IPS-18a (cell line): Measurements from ENCODE around the gene PFN3.
"Not testable (repeated sequence)": the region's sequence is repeated elsewhere in the genome, so short reads cannot be mapped to it uniquely, and the experiment has no call there.

Source experiments
- H3K27ac ChIP-seq: one replicate; pipeline ENCODE4 v1.5.1; 2013; ENCODE audit warnings: low read length
- H3K27me3 ChIP-seq: one replicate; pipeline ENCODE4 v1.6.1; 2013; ENCODE audit warnings: mild to moderate bottlenecking, low read length; ENCODE audit not compliant: control insufficient read depth, insufficient read depth
- H3K36me3 ChIP-seq: one replicate; pipeline ENCODE4 v1.6.1; 2013; ENCODE audit warnings: low read depth, low read length; ENCODE audit not compliant: control insufficient read depth
- H3K4me1 ChIP-seq: one replicate; pipeline ENCODE4 v1.6.1; 2013; ENCODE audit warnings: low read depth, low read length; ENCODE audit not compliant: control insufficient read depth
- H3K4me3 ChIP-seq: one replicate; pipeline ENCODE4 v1.5.1; 2013; ENCODE audit warnings: low read length
- H3K9ac ChIP-seq: one replicate; pipeline ENCODE4 v1.6.1; 2013; ENCODE audit warnings: mild to moderate bottlenecking, low read length, moderate library complexity
- H3K9me3 ChIP-seq: one replicate; pipeline ENCODE4 v1.6.1; 2013; ENCODE audit warnings: low read depth, low read length; ENCODE audit not compliant: control insufficient read depth

Gene PFN3

GRCh38 chr5:177427211-177427822 is 26.9 kb upstream of the PFN3 start:
- peak overlapping the region; percentile 8 for H3K27ac ChIP-seq
- H3K9ac ChIP-seq = peak overlapping the region; percentile 86
- peaks cover under 1% of the 10 kb centered on the region for H3K36me3 ChIP-seq
- no peaks in the 10 kb centered on the region for H3K9me3 ChIP-seq
- H3K27me3 ChIP-seq = no peaks in the 10 kb centered on the region
- peaks cover 12% of the 10 kb centered on the region for H3K4me1 ChIP-seq
- H3K4me3 ChIP-seq = peak overlapping the region; percentile 73

- peak within 1 kb of the TSS; percentile 75 for H3K27ac ChIP-seq
- peak within 1 kb of the TSS; percentile 86 for H3K9ac ChIP-seq
- no peaks in the 10 kb centered on the region for H3K9me3 ChIP-seq
- no peaks in the 10 kb centered on the region for H3K27me3 ChIP-seq
- H3K4me3 ChIP-seq = peak within 1 kb of the TSS; percentile 73
- H3K36me3 ChIP-seq = no peaks in the 10 kb centered on the region
- H3K4me1 ChIP-seq = peaks cover 12% of the 10 kb centered on the region
Observed at GRCh38 chr5:177426566-177427210, 26.2 kb upstream of the PFN3 start, which contains the start of gene GRK6. Gene GRK6, plus strand, starts transcription at chr5:177426676. Its CDS starts 170 bp downstream, at chr5:177426846.

- Histone ChIP-seq H3K4me3 (peak overlapping the region; percentile 67), H3K9me3 (no peaks in the 10 kb centered on the region), H3K9ac (peak overlapping the region; percentile 71), H3K27ac (peak overlapping the region; percentile 75), H3K36me3 (no peaks in the 10 kb centered on the region), H3K27me3 (no peaks in the 10 kb centered on the region), H3K4me1 (peaks cover 12% of the 10 kb centered on the region)
Observed at GRCh38 chr5:177425801-177426565, 25.5 kb upstream of the PFN3 start.

GRCh38 chr5:177425196-177425800 is 24.8 kb upstream of the PFN3 start:
- no peaks in the 10 kb centered on the region for H3K27me3 ChIP-seq
- H3K4me3 ChIP-seq = peak overlapping the region; percentile 67
- H3K27ac ChIP-seq = peak overlapping the region; percentile 75
- no peaks in the 10 kb centered on the region for H3K36me3 ChIP-seq
- H3K9me3 ChIP-seq = no peaks in the 10 kb centered on the region
- H3K9ac ChIP-seq = peak overlapping the region; percentile 71
- peaks cover 12% of the 10 kb centered on the region for H3K4me1 ChIP-seq

GRCh38 chr5:177423671-177424070 is 23.2 kb upstream of the PFN3 start:
- no peaks in the 10 kb centered on the region for H3K9me3 ChIP-seq
- peaks cover 12% of the 10 kb centered on the region for H3K4me1 ChIP-seq
- H3K9ac ChIP-seq = no peak overlapping the region
- H3K27me3 ChIP-seq = no peaks in the 10 kb centered on the region
- H3K36me3 ChIP-seq = no peaks in the 10 kb centered on the region
- no peak overlapping the region for H3K4me3 ChIP-seq
- no peak overlapping the region for H3K27ac ChIP-seq

- no peak overlapping the region for H3K4me3 ChIP-seq
- no peak overlapping the region for H3K27ac ChIP-seq
- H3K27me3 ChIP-seq = no peaks in the 10 kb centered on the region
- no peaks in the 10 kb centered on the region for H3K9me3 ChIP-seq
- no peaks in the 10 kb centered on the region for H3K36me3 ChIP-seq
- H3K9ac ChIP-seq = no peak overlapping the region
- peaks cover 3% of the 10 kb centered on the region for H3K4me1 ChIP-seq
Observed at GRCh38 chr5:177421062-177421798, 20.8 kb upstream of the PFN3 start.

- H3K27ac ChIP-seq, H3K36me3 ChIP-seq, H3K4me3 ChIP-seq, H3K9ac ChIP-seq, H3K4me1 ChIP-seq, H3K9me3 ChIP-seq, H3K27me3 ChIP-seq: not testable (repeated sequence)
Observed at GRCh38 chr5:177420472-177420871, 20.0 kb upstream of the PFN3 start.

- H3K36me3 ChIP-seq = no peaks in the 10 kb centered on the region
- H3K4me1 ChIP-seq = no peaks in the 10 kb centered on the region
- no peaks in the 10 kb centered on the region for H3K9me3 ChIP-seq
- no peak overlapping the region for H3K9ac ChIP-seq
- no peak overlapping the region for H3K27ac ChIP-seq
- H3K27me3 ChIP-seq = peaks cover 3% of the 10 kb centered on the region
- no peak overlapping the region for H3K4me3 ChIP-seq
Observed at GRCh38 chr5:177419046-177419445, 18.6 kb upstream of the PFN3 start.

- H3K27ac ChIP-seq, H3K9me3 ChIP-seq, H3K4me3 ChIP-seq, H3K4me1 ChIP-seq, H3K36me3 ChIP-seq, H3K9ac ChIP-seq: not testable (repeated sequence)
- peaks cover 13% of the 10 kb centered on the region for H3K27me3 ChIP-seq
Observed at GRCh38 chr5:177417081-177417480, 16.6 kb upstream of the PFN3 start.

GRCh38 chr5:177414481-177414880 is 14.0 kb upstream of the PFN3 start:
- Histone ChIP-seq H3K4me3 (no peak overlapping the region), H3K9me3 (no peaks in the 10 kb centered on the region), H3K9ac (no peak overlapping the region), H3K36me3 (no peaks in the 10 kb centered on the region), H3K4me1 (no peaks in the 10 kb centered on the region), H3K27ac (no peak overlapping the region), H3K27me3 (peaks cover 17% of the 10 kb centered on the region)
